ENCODE measurements around the gene SLC66A1.

SLC66A1 gene

DNA sequence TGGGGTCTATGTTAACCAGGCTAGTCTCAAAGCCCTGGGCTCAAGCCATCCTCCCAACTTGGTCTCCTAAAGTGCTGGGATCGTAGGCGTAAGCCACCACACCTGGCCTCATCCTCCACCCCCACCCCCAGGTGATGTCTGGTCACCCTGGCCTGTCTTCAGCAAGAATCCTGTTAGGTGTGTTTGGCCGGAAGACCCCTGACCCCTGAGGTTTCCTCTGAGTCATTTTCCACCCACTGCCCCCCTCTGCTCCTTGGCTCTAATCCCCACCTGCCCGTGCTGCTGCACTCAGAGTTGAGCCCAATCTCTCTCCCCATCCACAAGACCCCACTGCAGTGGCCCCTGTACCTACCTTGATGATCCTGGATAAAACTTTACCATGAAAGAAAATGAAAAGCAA is 25.2 kb downstream of the SLC66A1 start:
- Histone ChIP-seq H3K4me1 (ENCODE audit: low read length) (no peaks in the 10 kb centered on the region), H3K4me2 (ENCODE audit: low read depth, low read length) (no peak overlapping the region), H4K20me1 (ENCODE audit: insufficient read depth, low read length) (no peaks in the 10 kb centered on the region), H3K4me3 (ENCODE audit: low read length) (no peak overlapping the region), H3K27me3 (replicated peaks; ENCODE audit: insufficient read depth, low read length) (no peaks in the 10 kb centered on the region), H3K9me3 (replicated peaks; ENCODE audit: insufficient read depth, low read length) (no peaks in the 10 kb centered on the region), H3K36me3 (replicated peaks; ENCODE audit: insufficient read depth, low read length) (no peaks in the 10 kb centered on the region), H3K27ac (ENCODE audit: low read length) (no peak overlapping the region), H3K9ac (ENCODE audit: low read length) (no peak overlapping the region), H3K79me2 (ENCODE audit: low read length) (no peaks in the 10 kb centered on the region), H3K9me2 (replicated peaks; ENCODE audit: insufficient read depth, low read length) (no peaks in the 10 kb centered on the region), H2AFZ (ENCODE audit: low read length) (no peak overlapping the region), H3F3A (ENCODE audit: insufficient read depth, low read length) (no peaks in the 10 kb centered on the region)
- TF ChIP-seq, protein P1, sequence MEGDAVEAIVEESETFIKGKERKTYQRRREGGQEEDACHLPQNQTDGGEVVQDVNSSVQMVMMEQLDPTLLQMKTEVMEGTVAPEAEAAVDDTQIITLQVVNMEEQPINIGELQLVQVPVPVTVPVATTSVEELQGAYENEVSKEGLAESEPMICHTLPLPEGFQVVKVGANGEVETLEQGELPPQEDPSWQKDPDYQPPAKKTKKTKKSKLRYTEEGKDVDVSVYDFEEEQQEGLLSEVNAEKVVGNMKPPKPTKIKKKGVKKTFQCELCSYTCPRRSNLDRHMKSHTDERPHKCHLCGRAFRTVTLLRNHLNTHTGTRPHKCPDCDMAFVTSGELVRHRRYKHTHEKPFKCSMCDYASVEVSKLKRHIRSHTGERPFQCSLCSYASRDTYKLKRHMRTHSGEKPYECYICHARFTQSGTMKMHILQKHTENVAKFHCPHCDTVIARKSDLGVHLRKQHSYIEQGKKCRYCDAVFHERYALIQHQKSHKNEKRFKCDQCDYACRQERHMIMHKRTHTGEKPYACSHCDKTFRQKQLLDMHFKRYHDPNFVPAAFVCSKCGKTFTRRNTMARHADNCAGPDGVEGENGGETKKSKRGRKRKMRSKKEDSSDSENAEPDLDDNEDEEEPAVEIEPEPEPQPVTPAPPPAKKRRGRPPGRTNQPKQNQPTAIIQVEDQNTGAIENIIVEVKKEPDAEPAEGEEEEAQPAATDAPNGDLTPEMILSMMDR (IDR thresholded peaks at IDR 0.05; ENCODE audit: low read length): no peak
- TF ChIP-seq EZH2 (optimal IDR thresholded peaks at IDR 0.05; ENCODE audit: low read depth, low read length) (no peak), EZH2phosphoT487 (IDR thresholded peaks at IDR 0.05; ENCODE audit: low read length) (no peak)
- DNase-seq: no peak

- Histone ChIP-seq H3K4me2 (ENCODE audit: low read depth, low read length) (no peak overlapping the region), H2AFZ (ENCODE audit: low read length) (no peak overlapping the region), H3F3A (ENCODE audit: insufficient read depth, low read length) (no peaks in the 10 kb centered on the region), H3K4me3 (ENCODE audit: low read length) (no peak overlapping the region), H3K4me1 (ENCODE audit: low read length) (no peaks in the 10 kb centered on the region), H3K79me2 (ENCODE audit: low read length) (no peaks in the 10 kb centered on the region), H3K9ac (ENCODE audit: low read length) (no peak overlapping the region), H3K9me3 (replicated peaks; ENCODE audit: insufficient read depth, low read length) (no peaks in the 10 kb centered on the region), H3K9me2 (replicated peaks; ENCODE audit: insufficient read depth, low read length) (no peaks in the 10 kb centered on the region), H3K27ac (ENCODE audit: low read length) (no peak overlapping the region), H4K20me1 (ENCODE audit: insufficient read depth, low read length) (no peaks in the 10 kb centered on the region), H3K27me3 (replicated peaks; ENCODE audit: insufficient read depth, low read length) (no peaks in the 10 kb centered on the region), H3K36me3 (replicated peaks; ENCODE audit: insufficient read depth, low read length) (no peaks in the 10 kb centered on the region)
- DNase-seq: no peak
- TF ChIP-seq, protein P1 (IDR thresholded peaks at IDR 0.05; ENCODE audit: low read length): no peak
- TF ChIP-seq EZH2 (optimal IDR thresholded peaks at IDR 0.05; ENCODE audit: low read depth, low read length): no peak
- no peak for TF ChIP-seq EZH2phosphoT487 (IDR thresholded peaks at IDR 0.05; ENCODE audit: low read length)
Observed at GRCh38 chr1:19338323-19338762, 26.2 kb downstream of the SLC66A1 start.

DNA sequence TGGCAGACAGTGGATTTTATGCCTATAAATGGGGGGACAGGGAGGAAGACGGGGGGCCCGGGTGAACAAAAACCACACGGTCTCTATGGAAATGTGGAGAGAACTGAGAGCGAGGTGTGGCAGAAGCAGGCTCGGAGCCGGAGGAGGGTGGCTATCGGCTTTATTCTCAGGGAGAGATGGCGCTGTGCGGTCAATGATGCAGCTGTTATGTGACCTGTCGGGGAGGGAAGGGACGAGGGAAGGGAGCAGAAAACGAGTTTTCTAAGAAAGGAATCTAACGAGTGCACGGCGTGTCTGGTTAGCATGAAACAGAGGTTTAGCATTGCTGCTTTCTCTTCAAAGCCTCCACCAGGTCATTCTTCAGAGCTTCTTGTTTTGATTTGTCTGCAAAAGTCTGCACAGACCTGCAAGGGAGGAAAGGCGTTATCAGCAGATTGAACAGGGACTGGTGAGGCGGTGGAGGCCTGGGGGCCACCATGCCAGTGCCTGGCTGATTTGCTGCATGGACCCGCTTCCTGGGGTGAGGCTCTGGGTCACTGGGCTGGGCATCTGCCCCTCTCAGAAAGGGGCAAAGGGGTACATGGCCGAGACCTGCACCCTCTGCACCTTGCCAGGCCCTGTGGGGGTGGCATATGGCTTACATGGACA is 27.2 kb downstream of the SLC66A1 start:
- H3K4me3 ChIP-seq (ENCODE audit: low read length): no peak overlapping the region
- H3K27ac ChIP-seq (ENCODE audit: low read length): no peak overlapping the region
- no peak overlapping the region for H3K4me2 ChIP-seq (ENCODE audit: low read depth, low read length)
- no peaks in the 10 kb centered on the region for H3K4me1 ChIP-seq (ENCODE audit: low read length)
- no peaks in the 10 kb centered on the region for H3K9me2 ChIP-seq (replicated peaks; ENCODE audit: insufficient read depth, low read length)
- DNase-seq: no peak
- H2AFZ ChIP-seq (ENCODE audit: low read length): no peak overlapping the region
- TF ChIP-seq, protein P1 (IDR thresholded peaks at IDR 0.05; ENCODE audit: low read length): no peak
- TF ChIP-seq EZH2 (optimal IDR thresholded peaks at IDR 0.05; ENCODE audit: low read depth, low read length) (no peak), EZH2phosphoT487 (IDR thresholded peaks at IDR 0.05; ENCODE audit: low read length) (no peak)
- H3K27me3 ChIP-seq (replicated peaks; ENCODE audit: insufficient read depth, low read length): no peaks in the 10 kb centered on the region
- no peaks in the 10 kb centered on the region for H3K79me2 ChIP-seq (ENCODE audit: low read length)
- H4K20me1 ChIP-seq (ENCODE audit: insufficient read depth, low read length): no peaks in the 10 kb centered on the region
- H3K9ac ChIP-seq (ENCODE audit: low read length): no peak overlapping the region
- no peaks in the 10 kb centered on the region for H3K36me3 ChIP-seq (replicated peaks; ENCODE audit: insufficient read depth, low read length)
- H3K9me3 ChIP-seq (replicated peaks; ENCODE audit: insufficient read depth, low read length): no peaks in the 10 kb centered on the region
- no peaks in the 10 kb centered on the region for H3F3A ChIP-seq (ENCODE audit: insufficient read depth, low read length)

Measured in MM.1S (cell line).